ENCODE data around the gene GPR161.

GPR161 gene

GRCh38 chr1:168102487-168102886, 34.2 kb downstream of the GPR161 start:
- no peak for DNase-seq

GRCh38 chr1:168101336-168101735, 35.4 kb downstream of the GPR161 start:
- no peak for DNase-seq

DNA sequence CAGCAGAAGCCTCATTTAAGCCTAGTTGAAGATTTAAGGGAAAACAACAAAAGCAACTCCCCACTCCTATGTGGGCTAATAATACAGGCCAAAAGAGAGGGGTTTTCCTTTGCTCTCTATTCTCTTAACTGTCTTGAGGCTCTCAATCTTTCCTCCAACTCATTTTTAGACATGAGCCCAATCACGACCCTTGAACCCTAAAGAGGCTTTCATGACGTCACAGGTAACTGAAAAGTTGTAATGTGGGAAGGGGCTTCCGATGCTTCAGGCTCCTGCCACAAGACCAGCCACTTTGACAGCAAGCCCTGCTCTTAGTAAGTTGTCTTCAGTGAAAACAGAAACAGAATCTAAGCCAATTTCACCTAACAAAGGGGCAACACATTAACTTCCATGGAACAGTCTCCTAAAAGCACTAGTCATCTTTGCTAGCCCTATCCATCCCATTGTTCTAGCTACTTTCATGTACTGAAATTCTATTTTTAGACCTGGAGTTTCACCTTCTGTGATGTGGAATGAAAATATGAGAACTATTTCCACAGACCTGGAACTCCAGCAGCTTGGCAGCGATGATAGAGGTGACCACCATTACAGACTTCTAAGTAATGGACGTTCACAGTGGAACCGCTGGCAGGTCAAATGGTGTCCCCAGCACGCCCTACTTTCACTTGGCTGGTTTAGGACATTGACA, 36.3 kb downstream of the GPR161 start:
- DNase-seq: no peak

GRCh38 chr1:168099337-168099801, 37.4 kb downstream of the GPR161 start:
- DNase-seq: no peak

DNA sequence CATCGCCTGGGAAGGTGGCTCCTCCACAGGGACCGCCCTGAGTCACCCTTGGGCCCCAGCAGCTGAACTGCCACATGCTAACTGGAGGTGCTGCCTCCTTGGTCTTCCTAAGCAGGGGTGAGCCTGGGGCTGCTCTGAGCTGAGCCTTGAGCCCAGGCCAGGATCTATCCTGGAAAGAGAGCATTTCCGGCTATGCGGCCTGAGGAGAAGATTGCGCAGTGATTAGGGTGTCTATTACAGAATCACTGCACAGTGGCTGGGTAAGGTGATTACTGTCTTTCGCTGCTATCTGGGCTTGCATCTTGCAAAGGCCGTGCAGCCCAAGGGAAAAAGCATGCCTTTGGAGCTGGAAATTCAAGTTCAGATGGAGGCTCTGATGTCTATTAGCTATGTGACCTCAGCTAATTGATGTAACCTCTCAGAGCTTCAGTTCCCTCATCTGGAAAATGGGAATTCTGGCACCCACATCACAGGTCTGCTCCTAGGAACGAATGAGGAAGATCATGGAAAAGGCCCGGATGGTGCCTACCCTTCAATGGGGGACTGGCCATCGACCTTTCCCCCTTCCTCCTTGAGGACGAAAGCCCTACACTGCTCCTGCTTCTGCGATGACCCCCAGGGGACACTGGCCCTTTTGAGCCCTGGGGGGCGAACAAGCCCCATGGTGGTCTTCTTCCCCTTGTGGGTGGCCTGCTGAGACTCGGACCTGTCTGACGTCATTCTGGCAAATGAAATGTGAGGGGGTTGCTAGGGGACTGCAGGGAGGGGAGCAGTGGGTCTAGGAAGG, 38.0 kb downstream of the GPR161 start:
- DNase-seq: no peak

- DNase-seq: no peak
Measured at GRCh38 chr1:168097921-168098528, 38.7 kb downstream of the GPR161 start.

DNA sequence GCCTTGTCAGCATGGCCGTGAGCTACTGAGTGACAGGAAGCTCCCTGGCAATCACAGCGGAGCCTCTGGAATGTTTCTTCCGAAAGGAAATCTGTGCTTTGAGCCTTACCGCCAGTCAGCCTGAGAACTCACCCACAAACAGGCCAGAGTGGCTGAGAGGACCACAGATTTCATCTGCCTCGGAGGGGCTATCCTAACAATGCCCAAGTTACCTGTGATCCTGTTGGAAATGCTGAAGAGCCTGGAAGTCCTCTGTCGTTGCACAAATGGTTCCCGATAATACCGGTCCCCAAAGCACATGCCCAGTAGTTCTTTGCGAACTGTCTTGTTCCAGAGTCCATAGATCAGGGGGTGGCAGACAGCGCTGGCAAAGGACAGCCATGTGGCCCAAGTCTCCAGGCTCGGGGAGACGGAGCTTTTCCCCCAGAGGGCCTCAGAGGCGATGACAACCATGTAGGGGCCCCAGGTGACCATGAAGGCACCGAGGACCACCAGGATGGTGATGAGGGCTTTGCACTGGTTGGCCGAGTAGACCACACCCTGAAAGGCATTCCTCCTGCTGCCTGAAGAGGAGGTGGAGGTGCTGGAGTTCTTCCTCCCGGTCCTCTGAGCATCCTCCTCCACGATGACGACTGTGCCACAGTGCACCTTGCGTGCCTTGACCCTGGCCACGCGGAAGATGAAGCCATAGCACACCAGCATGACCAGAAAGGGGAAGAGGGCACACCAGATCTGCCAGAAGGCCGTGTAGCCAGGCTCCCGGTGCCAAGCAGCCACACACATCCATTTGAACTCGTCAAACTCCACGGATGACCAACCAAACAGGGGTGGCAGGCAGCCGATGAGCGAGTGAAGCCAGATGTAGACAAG, 40.2 kb downstream of the GPR161 start:
- DNase-seq: no peak

DNA sequence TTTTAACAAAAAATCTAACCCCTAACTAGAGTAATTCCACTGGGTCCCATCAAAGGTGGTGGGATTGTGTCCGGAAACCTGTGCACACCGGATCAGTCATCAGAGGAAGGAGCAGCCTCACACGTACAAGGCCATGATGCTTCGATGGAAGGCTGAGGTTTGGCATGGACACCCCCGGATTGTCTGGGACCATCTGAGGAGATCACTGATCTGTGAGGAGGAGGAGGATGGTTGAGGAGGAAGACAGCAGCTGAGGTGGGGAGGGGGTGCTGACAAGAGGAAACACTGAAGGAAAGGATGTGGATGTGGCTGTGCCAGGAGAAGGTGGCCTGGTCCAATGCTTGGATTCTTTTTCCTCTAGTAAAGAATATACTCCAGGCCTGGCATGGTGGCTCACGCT, 41.3 kb downstream of the GPR161 start:
- no peak for DNase-seq

DNA sequence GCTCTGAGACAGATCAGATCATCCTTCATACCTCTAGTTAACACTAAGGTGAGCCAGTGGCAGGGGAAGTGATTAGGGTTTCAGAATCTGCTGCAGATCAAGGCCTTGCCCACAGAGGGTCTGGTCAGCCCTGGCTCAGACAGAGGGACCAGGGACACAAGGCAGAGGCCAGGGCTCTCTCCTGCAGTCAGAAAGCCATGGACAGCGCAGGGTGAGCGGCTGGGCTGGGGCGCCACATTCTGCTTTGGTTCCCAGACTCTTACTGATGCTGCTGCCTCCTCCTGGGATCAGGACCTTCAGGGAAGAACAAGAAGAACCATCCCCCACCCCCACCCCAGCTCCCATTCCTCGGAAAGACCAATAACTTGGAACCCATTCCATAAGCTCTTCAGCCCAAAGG, 43.1 kb downstream of the GPR161 start:
- no peak for DNase-seq

GRCh38 chr1:168092566-168093355, 44.0 kb downstream of the GPR161 start:
- no peak for DNase-seq

DNA sequence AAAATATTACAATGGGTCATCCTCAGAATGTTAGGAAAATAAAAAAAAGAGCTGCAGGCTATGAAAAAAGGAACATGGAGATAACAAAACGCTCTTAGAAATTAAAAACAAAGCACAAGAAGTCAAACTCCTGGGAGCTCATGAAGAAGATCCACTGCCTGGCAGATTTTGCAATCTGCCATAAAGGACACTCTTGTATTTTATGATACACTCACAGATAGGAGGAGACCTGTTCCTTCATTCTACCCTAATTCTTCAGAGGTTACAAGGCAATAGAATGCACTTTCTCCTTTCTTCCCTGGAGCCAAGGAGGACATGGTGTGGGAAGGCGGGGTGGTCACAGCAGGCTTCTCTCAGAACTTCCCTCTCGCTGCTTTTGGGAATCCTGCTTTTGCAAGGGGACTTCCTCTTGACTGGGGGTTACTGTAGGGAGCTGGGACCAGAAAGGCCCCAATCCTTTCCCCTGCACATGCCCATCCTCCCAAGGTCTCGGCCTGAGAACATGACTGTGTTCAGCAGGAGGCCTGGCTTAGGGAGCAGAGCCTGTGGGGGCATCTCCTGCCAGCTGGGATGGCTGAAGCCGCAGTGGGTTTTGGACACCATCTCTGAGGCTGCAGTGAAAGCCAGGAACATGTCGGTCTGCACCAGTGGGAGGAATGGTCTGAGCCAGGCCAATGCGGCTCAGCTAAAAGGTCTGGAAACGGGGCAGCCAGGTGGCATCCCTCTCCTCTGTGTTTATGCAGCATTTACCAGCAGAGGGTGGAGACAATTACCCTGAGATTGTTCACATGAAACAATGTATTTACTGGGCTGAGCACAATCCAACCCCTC, 44.8 kb downstream of the GPR161 start:
- DNase-seq: no peak

GRCh38 chr1:168091063-168091462, 45.7 kb downstream of the GPR161 start:
- no peak for DNase-seq

GRCh38 chr1:168090395-168090794, 46.3 kb downstream of the GPR161 start:
- no peak for DNase-seq

- DNase-seq: no peak
Measured at GRCh38 chr1:168089979-168090337, 46.8 kb downstream of the GPR161 start.

- DNase-seq: no peak
Measured at GRCh38 chr1:168089326-168089978, 47.3 kb downstream of the GPR161 start.

GRCh38 chr1:168088511-168089325, 48.0 kb downstream of the GPR161 start:
- no peak for DNase-seq

- DNase-seq: no peak
Measured at GRCh38 chr1:168087696-168088095, 49.0 kb downstream of the GPR161 start.

DNA sequence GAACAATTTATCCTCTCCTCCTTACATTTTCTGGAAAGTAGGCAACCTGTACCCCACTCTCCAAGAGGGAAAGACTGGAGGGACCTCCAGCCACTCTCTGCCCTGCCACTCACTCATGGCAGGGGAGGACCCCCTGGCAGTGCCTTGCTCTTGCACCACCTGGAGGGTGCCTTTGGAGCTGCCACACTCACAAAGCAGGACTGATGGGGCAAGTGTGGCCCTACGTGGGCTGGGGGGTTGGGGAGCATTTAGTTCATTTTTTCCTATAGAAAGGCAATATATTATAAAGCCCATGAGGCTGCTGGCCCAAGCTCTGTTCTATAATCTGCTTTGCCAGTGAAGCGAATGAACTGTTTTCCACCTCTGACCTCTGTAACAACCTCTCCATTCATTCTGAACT, 50.3 kb downstream of the GPR161 start:
- DNase-seq: no peak

GRCh38 chr1:168085401-168085872, 51.3 kb downstream of the GPR161 start:
- no peak for DNase-seq
